H1 (cell line): Measurements from ENCODE around the gene XAB2. TPM values are rescaled to one million over a fixed set of nuclear protein-coding genes. Genes with fewer than 3 reads are reported as not detected.

Experiments
- CTCF ChIA-PET: fragments of 300-600 bp; sonication (Branson Sonifier 250); formaldehyde crosslinking; loops from one replicate; lab custom pipeline; 2021; ENCODE audit not compliant: partially characterized antibody; lab: Charles Lee
- POLR2A ChIA-PET: fragments of 300-600 bp; sonication (Branson Sonifier 250); formaldehyde crosslinking; loops from one replicate; lab custom pipeline; 2021; ENCODE audit warnings: inconsistent platforms; ENCODE audit not compliant: partially characterized antibody; lab: Charles Lee
- DNase-seq, 2 experiments: peaks; one replicate each; pipeline versions ENCODE4 v3.0.0 to v3.0.0-alpha.2; 2010 to 2022; ENCODE audit warnings: low spot score in 2 of 2, low read depth in 1 of 2, mixed read lengths in 1 of 2
- FAIRE-seq: peaks from 2 replicates; lab custom pipeline; 2011; peaks lifted over from hg19 to GRCh38; lab: Jason Lieb, UNC
- H2AFZ ChIP-seq: 2 replicates; pipeline ENCODE4 v1.8.1; 2012; ENCODE audit warnings: low read length, inconsistent platforms
- H2AK5ac ChIP-seq: 2 replicates; pipeline ENCODE4 v1.6.1; 2013; ENCODE audit warnings: low read depth, low read length
- H2BK120ac ChIP-seq: replicated peaks from 2 replicates; pipeline ENCODE3; 2013; ENCODE audit warnings: low read depth, low read length, inconsistent platforms
- H2BK12ac ChIP-seq: 2 replicates; pipeline ENCODE4 v1.6.1; 2013; ENCODE audit warnings: low read depth, low read length
- H2BK15ac ChIP-seq: 2 replicates; pipeline ENCODE4 v1.6.1; 2013; ENCODE audit warnings: low read length
- H2BK20ac ChIP-seq: 2 replicates; pipeline ENCODE4 v1.6.1; 2013; ENCODE audit warnings: low read length
- H2BK5ac ChIP-seq: 2 replicates; pipeline ENCODE4 v1.6.1; 2013; ENCODE audit warnings: low read depth, low read length
- H3K14ac ChIP-seq: 2 replicates; pipeline ENCODE4 v1.6.1; 2013; ENCODE audit warnings: inconsistent platforms; ENCODE audit not compliant: insufficient read length
- H3K18ac ChIP-seq: 2 replicates; pipeline ENCODE4 v1.6.1; 2013; ENCODE audit warnings: low read length; ENCODE audit errors: extremely low read depth
- H3K23ac ChIP-seq: 2 replicates; pipeline ENCODE4 v1.6.1; 2013; ENCODE audit warnings: inconsistent platforms; ENCODE audit not compliant: insufficient read length
- H3K23me2 ChIP-seq: 2 replicates; pipeline ENCODE4 v1.6.1; 2013; ENCODE audit warnings: low read depth, low read length
- H3K27ac ChIP-seq: 2 replicates; pipeline ENCODE4 v1.6.1; 2011; ENCODE audit warnings: low read depth, low read length, inconsistent platforms
- H3K27me3 ChIP-seq, 4 experiments: replicated peaks in 1 of 4; 1 replicate in 1 of 4; 2 replicates in 3 of 4; pipeline versions ENCODE4 v1.6.1 to v1.8.1; 2011 to 2013; ENCODE audit warnings: low read length in 3 of 4, mild to moderate bottlenecking in 3 of 4, inconsistent platforms in 2 of 4, mixed read lengths in 2 of 4, moderate library complexity in 1 of 4; ENCODE audit not compliant: control insufficient read depth in 3 of 4, insufficient read depth in 3 of 4; ENCODE audit errors: extremely low read depth in 1 of 4
- H3K36me3 ChIP-seq, 4 experiments: 2 replicates each; pipeline versions ENCODE4 v1.6.1 to v1.8.1; 2011 to 2013; ENCODE audit warnings: mild to moderate bottlenecking in 4 of 4, low read length in 3 of 4, moderate library complexity in 2 of 4, control low read depth in 1 of 4, inconsistent platforms in 1 of 4; ENCODE audit not compliant: insufficient read depth in 4 of 4, control insufficient read depth in 2 of 4
- H3K4ac ChIP-seq: replicated peaks from 2 replicates; pipeline ENCODE3; 2013; ENCODE audit warnings: low read length, low read depth, mixed read lengths, inconsistent platforms; ENCODE audit not compliant: insufficient read length
- H3K4me1 ChIP-seq, 4 experiments: replicated peaks in 1 of 4; 1 replicate in 1 of 4; 2 replicates in 3 of 4; pipeline versions ENCODE4 v1.6.1 to v1.8.1; 2011 to 2013; ENCODE audit warnings: low read length in 3 of 4, inconsistent platforms in 2 of 4, mixed read lengths in 1 of 4; ENCODE audit not compliant: insufficient read depth in 4 of 4, control insufficient read depth in 3 of 4
- H3K4me2 ChIP-seq, 2 experiments: 2 replicates each; pipeline versions ENCODE4 v1.6.1 to v1.8.1; 2011 to 2013; ENCODE audit warnings: low read depth in 2 of 2, low read length in 2 of 2, control low read depth in 1 of 2, inconsistent platforms in 1 of 2, mild to moderate bottlenecking in 1 of 2; ENCODE audit not compliant: insufficient read depth in 1 of 2
- H3K4me3 ChIP-seq, 4 experiments: fragments of 200-600, 300-600 bp in 1 of 4; sonication (generic), shearing (Covaris generic), sonication (Bioruptor Twin) in 1 of 4; 2 replicates each; pipeline versions ENCODE4 v1.5.1 to v1.8.1; 2011 to 2016; ENCODE audit warnings: low read length in 4 of 4, low read depth in 3 of 4, control low read depth in 2 of 4, inconsistent platforms in 2 of 4, mild to moderate bottlenecking in 2 of 4, mixed read lengths in 1 of 4, moderate library complexity in 1 of 4; ENCODE audit not compliant: insufficient read depth in 2 of 4; ENCODE audit errors: extremely low read depth in 1 of 4
- H3K56ac ChIP-seq: replicated peaks from 2 replicates; pipeline ENCODE3; 2013; ENCODE audit warnings: low read depth, mild to moderate bottlenecking, mixed read lengths, low read length, inconsistent platforms; ENCODE audit not compliant: insufficient read length
- H3K79me1 ChIP-seq: 2 replicates; pipeline ENCODE4 v1.6.1; 2013; ENCODE audit warnings: low read depth, low read length, control low read depth
- H3K79me2 ChIP-seq, 2 experiments: 2 replicates each; pipeline versions ENCODE4 v1.6.1 to v1.8.1; 2012 to 2013; ENCODE audit warnings: low read length in 2 of 2, mild to moderate bottlenecking in 2 of 2, inconsistent platforms in 1 of 2; ENCODE audit not compliant: insufficient read depth in 2 of 2, control insufficient read depth in 1 of 2
- H3K9ac ChIP-seq, 4 experiments: replicated peaks in 1 of 4; 1 replicate in 1 of 4; 2 replicates in 3 of 4; pipeline versions ENCODE4 v1.6.1 to v1.8.1; 2011 to 2013; ENCODE audit warnings: low read depth in 3 of 4, low read length in 3 of 4, control low read depth in 2 of 4, mild to moderate bottlenecking in 2 of 4, moderate library complexity in 2 of 4, inconsistent platforms in 1 of 4; ENCODE audit errors: extremely low read depth in 1 of 4
- H3K9me3 ChIP-seq, 2 experiments: 2 replicates each; pipeline versions ENCODE4 v1.6.1 to v1.8.1; 2012 to 2013; ENCODE audit warnings: mild to moderate bottlenecking in 2 of 2, moderate library complexity in 2 of 2, control low read depth in 1 of 2, inconsistent platforms in 1 of 2, low read depth in 1 of 2, low read length in 1 of 2, mixed read lengths in 1 of 2; ENCODE audit not compliant: insufficient read depth in 2 of 2
- H4K20me1 ChIP-seq, 2 experiments: replicated peaks in 1 of 2; 2 replicates each; pipeline versions ENCODE3 to v1.8.1; 2011 to 2013; ENCODE audit warnings: inconsistent platforms in 2 of 2, low read length in 2 of 2, mild to moderate bottlenecking in 1 of 2; ENCODE audit not compliant: insufficient read depth in 2 of 2, control insufficient read depth in 1 of 2
- H4K5ac ChIP-seq: 2 replicates; pipeline ENCODE4 v1.6.1; 2013; ENCODE audit warnings: low read length, low read depth, mixed read lengths, inconsistent platforms; ENCODE audit not compliant: insufficient read length
- H4K8ac ChIP-seq: 2 replicates; pipeline ENCODE4 v1.8.0; 2013; ENCODE audit warnings: mild to moderate bottlenecking, moderate library complexity, low read length, inconsistent platforms; ENCODE audit not compliant: insufficient read depth; ENCODE audit errors: extremely low read depth
- H4K91ac ChIP-seq: replicated peaks from 2 replicates; pipeline ENCODE3; 2013; ENCODE audit warnings: low read length, mixed read lengths, inconsistent platforms; ENCODE audit not compliant: insufficient read length
- POLR2AphosphoS5 ChIP-seq: IDR thresholded peaks from 2 replicates; pipeline ENCODE4 v1.6.1; 2011; ENCODE audit warnings: low read depth, low read length
- WGBS, 2 experiments: shearing (Covaris generic) in 1 of 2; methylation state at CpG; one replicate each; pipeline versions ENCODE4 v1.1.6 to v1.1.7; 2013 to 2015; ENCODE audit warnings: low lambda C conversion rate in 2 of 2, mixed read lengths in 2 of 2, inconsistent platforms in 1 of 2, low coverage in 1 of 2, missing lambda C conversion rate in 1 of 2; ENCODE audit not compliant: insufficient replicate concordance in 2 of 2, insufficient coverage in 1 of 2, insufficient read length in 1 of 2; ENCODE audit errors: extremely low coverage in 1 of 2, missing lambda C conversion rate in 1 of 2; 5-methylcytosine and 5-hydroxymethylcytosine counted together
- polyA plus RNA-seq, 7 experiments: library from polyadenylated mRNA; depleted of rRNA in 3 of 7; stranded (reverse) in 5 of 7; unstranded in 2 of 7; fragments of >200 nt in 5 of 7; fragments of 200-250 nt in 2 of 7; gene quantifications; 1 replicate in 5 of 7; 2 replicates in 1 of 7; 4 replicates in 1 of 7; pipeline versions ENCODE4 v1.2.1 to v1.2.3, GENCODE V29; 2011 to 2013; ENCODE audit warnings: missing spikeins in 2 of 7, mixed read lengths in 2 of 7
- total RNA-seq: library from RNA; stranded (reverse); fragmentation: NEBNext Ultra II Directional; extraction: Animal tissue kit (Norgen Biotek cat#: 25700); gene quantifications from 2 replicates; pipeline ENCODE4 v1.2.1, GENCODE V29; 2021
- TF ChIP-seq, protein P1 (sequence below): IDR thresholded peaks from 2 replicates; pipeline ENCODE4 v1.6.1; 2012; ENCODE audit warnings: inconsistent platforms

XAB2 gene
- total and polyA plus RNA-seq, 2 of the 8 experiments (the other 6 are each of a cell fraction or from before 2014, with no cell fraction given), result 48.2 to 49.4 TPM

DNA sequence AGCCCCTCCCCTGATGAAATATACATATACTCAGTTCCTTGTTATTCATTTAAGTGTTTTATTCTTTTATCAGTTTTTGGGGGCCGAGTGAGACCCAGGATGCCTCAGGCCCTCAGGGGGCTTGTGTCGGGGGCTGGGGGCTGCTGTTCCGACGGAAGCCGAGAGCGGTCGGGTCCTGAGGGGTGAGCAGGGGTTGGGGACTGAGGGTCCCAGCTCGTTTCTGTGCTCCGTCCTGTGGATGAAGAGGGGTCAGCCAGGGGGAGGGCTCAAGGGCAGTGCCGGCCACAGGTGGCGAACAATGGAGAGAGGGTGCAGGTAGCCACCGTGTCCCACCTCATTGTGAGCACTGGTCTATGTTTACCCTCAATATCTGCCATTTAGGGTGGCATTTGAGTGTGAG is 2.2 kb upstream of the XAB2 start:
- ChIA-PET CTCF (interaction anchor here (0.6 kb wide), 1 partner anchor 49 kb away, joined by 3 read pairs; no protein-coding TSS in a partner anchor), POLR2A (interaction anchor here (0.8 to 5.7 kb wide), 4 partner anchors 8 to 40 kb away, joined by 3 to 34 read pairs (median 8); no protein-coding TSS in a partner anchor)
- Histone ChIP-seq H2BK12ac (no peak overlapping the region), H2BK5ac (no peak overlapping the region), H3K9me3 (no peaks in the 10 kb centered on the region), H2AFZ (no peak overlapping the region), H3K9ac (no peak overlapping the region), H3K14ac (no peak overlapping the region), H2BK20ac (no peak overlapping the region), H3K4me3 (no peak overlapping the region), H4K20me1 (peaks cover 3 to 11% of the 10 kb centered on the region in 2 experiments), H4K91ac (no peak overlapping the region), H3K79me1 (peaks cover 26% of the 10 kb centered on the region), H3K18ac (no peak overlapping the region), H3K56ac (no peak overlapping the region), H3K79me2 (peaks cover 10 to 41% of the 10 kb centered on the region in 2 experiments; a peak in 3 of 4 replicates), H4K5ac (no peak overlapping the region), H3K4me1 (peaks cover 0 to 10% (median 3%) of the 10 kb centered on the region in 4 experiments; a peak in 4 of 7 replicates), H2AK5ac (no peak overlapping the region), H3K4me2 (no peak overlapping the region), H3K23me2 (peaks cover 14% of the 10 kb centered on the region), H2BK15ac (no peak overlapping the region), H3K23ac (no peak overlapping the region), H3K4ac (no peak overlapping the region), H3K27ac (no peak overlapping the region), H2BK120ac (no peak overlapping the region), H4K8ac (no peak overlapping the region), H3K36me3 (peaks cover 0 to 4% (median under 1%) of the 10 kb centered on the region in 4 experiments; a peak in 3 of 8 replicates), H3K27me3 (peaks cover 3 to 19% (median 15%) of the 10 kb centered on the region in 4 experiments)
- 91% methylated on average over 12 of the region's 12 CpGs; no CpG with 5 or more reads in 1 of the 2 experiments for whole genome bisulfite sequencing, 2 experiments
- DNase-seq (no peak), FAIRE-seq (no peak)
- 0 out of 2 replicates have a peak, but pooled peaks have one; percentile 23 for TF ChIP-seq POLR2AphosphoS5
- TF ChIP-seq, protein P1, sequence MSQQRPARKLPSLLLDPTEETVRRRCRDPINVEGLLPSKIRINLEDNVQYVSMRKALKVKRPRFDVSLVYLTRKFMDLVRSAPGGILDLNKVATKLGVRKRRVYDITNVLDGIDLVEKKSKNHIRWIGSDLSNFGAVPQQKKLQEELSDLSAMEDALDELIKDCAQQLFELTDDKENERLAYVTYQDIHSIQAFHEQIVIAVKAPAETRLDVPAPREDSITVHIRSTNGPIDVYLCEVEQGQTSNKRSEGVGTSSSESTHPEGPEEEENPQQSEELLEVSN, result no peak
